Measurements from ENCODE around the gene EIF4E3.

GRCh38 chr3:71650372-71650771 is 74.8 kb downstream of the EIF4E3 start:
- TF ChIP-seq EZH2 (IDR thresholded peaks at IDR 0.05) (no peak), POLR2AphosphoS5 (IDR thresholded peaks at IDR 0.05; ENCODE audit: borderline replicate concordance, low read depth, low read length) (no peak), FOXP2 (optimal IDR thresholded peaks at IDR 0.05; ENCODE audit: control extremely low read depth, extremely low read length, insufficient read depth) (no peak)

Measured in SK-N-MC (cell line).